Prostate gland (tissue), 2 donors: ENCODE data around the gene FYB2.

Experiments used
- POLR2AphosphoS5 ChIP-seq: sonication (generic); formaldehyde crosslinking; IDR thresholded peaks from one replicate; pipeline ENCODE4 v1.6.1; 2017; ENCODE audit warnings: antibody characterized with exemption
- TF ChIP-seq, protein P1 (sequence below), 4 experiments: fragments of 200-600 bp in 2 of 4; fragments of 450-650 bp in 2 of 4; sonication (generic) in 2 of 4; IDR thresholded peaks; 1 replicate in 3 of 4; 2 replicates in 1 of 4; pipeline ENCODE4 v1.5.1; 2016 to 2019; ENCODE audit warnings: antibody characterized with exemption in 4 of 4, mild to moderate bottlenecking in 2 of 4, moderate library complexity in 2 of 4

DNA sequence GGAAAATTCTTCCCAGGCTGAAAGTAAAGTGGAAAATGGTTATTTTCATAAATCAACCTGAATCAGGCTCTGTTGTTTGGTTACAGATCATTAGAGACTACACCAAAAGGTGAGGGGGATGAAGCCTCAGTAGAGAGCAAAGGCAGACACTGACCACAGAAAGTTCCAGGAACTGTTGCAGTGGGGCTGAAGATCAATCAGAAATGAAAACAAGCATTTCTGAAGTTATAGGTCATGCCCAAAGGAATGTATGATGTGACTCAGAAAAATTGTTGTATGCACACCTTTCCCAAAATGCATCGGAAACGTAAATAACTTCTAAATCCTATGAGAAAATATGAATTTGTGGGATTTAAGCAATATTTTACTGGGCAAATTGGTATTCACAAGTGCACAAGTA is 63.3 kb downstream of the FYB2 start:
- TF ChIP-seq, protein P1, sequence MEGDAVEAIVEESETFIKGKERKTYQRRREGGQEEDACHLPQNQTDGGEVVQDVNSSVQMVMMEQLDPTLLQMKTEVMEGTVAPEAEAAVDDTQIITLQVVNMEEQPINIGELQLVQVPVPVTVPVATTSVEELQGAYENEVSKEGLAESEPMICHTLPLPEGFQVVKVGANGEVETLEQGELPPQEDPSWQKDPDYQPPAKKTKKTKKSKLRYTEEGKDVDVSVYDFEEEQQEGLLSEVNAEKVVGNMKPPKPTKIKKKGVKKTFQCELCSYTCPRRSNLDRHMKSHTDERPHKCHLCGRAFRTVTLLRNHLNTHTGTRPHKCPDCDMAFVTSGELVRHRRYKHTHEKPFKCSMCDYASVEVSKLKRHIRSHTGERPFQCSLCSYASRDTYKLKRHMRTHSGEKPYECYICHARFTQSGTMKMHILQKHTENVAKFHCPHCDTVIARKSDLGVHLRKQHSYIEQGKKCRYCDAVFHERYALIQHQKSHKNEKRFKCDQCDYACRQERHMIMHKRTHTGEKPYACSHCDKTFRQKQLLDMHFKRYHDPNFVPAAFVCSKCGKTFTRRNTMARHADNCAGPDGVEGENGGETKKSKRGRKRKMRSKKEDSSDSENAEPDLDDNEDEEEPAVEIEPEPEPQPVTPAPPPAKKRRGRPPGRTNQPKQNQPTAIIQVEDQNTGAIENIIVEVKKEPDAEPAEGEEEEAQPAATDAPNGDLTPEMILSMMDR (IDR thresholded peaks at IDR 0.05): no peak
- no peak for TF ChIP-seq POLR2AphosphoS5
